Measurements from ENCODE around the gene ADGRB2.

DNA sequence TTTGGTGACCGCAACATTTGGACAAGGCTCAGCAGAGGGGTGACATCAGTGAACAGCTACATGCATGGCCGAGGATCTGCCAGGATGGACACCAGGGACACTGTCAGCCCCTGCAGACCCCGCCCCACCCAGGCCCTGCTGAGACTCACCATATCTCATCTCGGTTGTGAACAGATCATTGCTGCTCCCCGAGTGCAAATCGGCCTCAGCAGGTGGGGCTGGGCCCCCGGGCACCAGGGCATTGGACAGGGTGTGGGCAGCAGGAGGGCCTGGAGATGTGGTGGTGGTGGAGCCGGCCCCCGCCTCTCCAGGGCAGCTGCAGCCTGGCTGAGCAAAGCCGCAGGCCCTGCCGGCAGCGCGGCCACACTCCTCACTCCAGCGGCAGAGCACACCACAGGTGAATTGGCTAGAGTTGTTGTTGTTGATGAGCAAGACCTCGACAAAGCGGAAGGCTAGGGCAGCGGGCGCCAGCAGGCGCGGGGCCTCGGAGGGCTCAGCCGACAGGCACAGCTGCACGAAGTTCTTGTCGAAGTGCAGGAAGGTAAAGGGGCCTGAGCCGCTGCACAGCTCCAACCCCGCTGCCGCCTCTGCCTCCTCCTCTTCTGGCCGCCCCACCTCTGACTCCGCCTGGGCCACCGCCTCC lies 8.2 kb downstream of the ADGRB2 start:
- no peak for TF ChIP-seq EZH2 (IDR thresholded peaks at IDR 0.05; ENCODE audit: borderline replicate concordance, low read length)
- TF ChIP-seq, protein P1, sequence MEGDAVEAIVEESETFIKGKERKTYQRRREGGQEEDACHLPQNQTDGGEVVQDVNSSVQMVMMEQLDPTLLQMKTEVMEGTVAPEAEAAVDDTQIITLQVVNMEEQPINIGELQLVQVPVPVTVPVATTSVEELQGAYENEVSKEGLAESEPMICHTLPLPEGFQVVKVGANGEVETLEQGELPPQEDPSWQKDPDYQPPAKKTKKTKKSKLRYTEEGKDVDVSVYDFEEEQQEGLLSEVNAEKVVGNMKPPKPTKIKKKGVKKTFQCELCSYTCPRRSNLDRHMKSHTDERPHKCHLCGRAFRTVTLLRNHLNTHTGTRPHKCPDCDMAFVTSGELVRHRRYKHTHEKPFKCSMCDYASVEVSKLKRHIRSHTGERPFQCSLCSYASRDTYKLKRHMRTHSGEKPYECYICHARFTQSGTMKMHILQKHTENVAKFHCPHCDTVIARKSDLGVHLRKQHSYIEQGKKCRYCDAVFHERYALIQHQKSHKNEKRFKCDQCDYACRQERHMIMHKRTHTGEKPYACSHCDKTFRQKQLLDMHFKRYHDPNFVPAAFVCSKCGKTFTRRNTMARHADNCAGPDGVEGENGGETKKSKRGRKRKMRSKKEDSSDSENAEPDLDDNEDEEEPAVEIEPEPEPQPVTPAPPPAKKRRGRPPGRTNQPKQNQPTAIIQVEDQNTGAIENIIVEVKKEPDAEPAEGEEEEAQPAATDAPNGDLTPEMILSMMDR (conservative IDR thresholded peaks at IDR 0.05 in 1 of 2, IDR thresholded peaks at IDR 0.05 in 1 of 2; ENCODE audit: extremely low read depth in 1 of 2, insufficient read depth in 1 of 2, low read depth in 1 of 2, low read length in 2 of 2): no peak

Data from mammary epithelial cell (primary cell).